NCI-H2171 (cell line): ENCODE measurements around the gene LSM6.

Source experiments
- DNase-seq: peaks from one replicate; lab custom pipeline; 2025; lab: John Stamatoyannopoulos, UW

LSM6 gene

GRCh38 chr4:146175541-146176453 is at the start of gene LSM6:
Gene LSM6 (plus strand): TSS chr4:146175718. CDS start chr4:146182922, 7,204 bp downstream.
- peak; percentile 52 for DNase-seq

- DNase-seq = no peak
Measured at GRCh38 chr4:146132445-146132844, 43.1 kb upstream of the LSM6 start.

- peak; percentile 23 for DNase-seq
Measured at GRCh38 chr4:146134761-146135445, 40.6 kb upstream of the LSM6 start.

- no peak for DNase-seq
Measured at GRCh38 chr4:146135941-146136340, 39.6 kb upstream of the LSM6 start.

- DNase-seq = no peak
Measured at GRCh38 chr4:146142768-146143167, 32.8 kb upstream of the LSM6 start.

- no peak for DNase-seq
Measured at GRCh38 chr4:146143888-146144287, 31.6 kb upstream of the LSM6 start.

GRCh38 chr4:146146918-146147317 is 28.6 kb upstream of the LSM6 start:
- no peak for DNase-seq

- no peak for DNase-seq
Measured at GRCh38 chr4:146148021-146148420, 27.5 kb upstream of the LSM6 start.

GRCh38 chr4:146154057-146154456 is 21.5 kb upstream of the LSM6 start:
- no peak for DNase-seq

GRCh38 chr4:146155152-146155724 is 20.3 kb upstream of the LSM6 start:
- DNase-seq = no peak

- DNase-seq = no peak
Measured at GRCh38 chr4:146158036-146158745, 17.3 kb upstream of the LSM6 start.

GRCh38 chr4:146159384-146160058 is 16.0 kb upstream of the LSM6 start:
- no peak for DNase-seq

- no peak for DNase-seq
Measured at GRCh38 chr4:146161243-146161642, 14.3 kb upstream of the LSM6 start.

- DNase-seq = no peak
Measured at GRCh38 chr4:146165221-146165620, 10.3 kb upstream of the LSM6 start.

GRCh38 chr4:146165840-146166239 is 9.7 kb upstream of the LSM6 start:
- no peak for DNase-seq

- DNase-seq = no peak
Measured at GRCh38 chr4:146170149-146170548, 5.4 kb upstream of the LSM6 start.

GRCh38 chr4:146176891-146177290 is 1.4 kb downstream of the LSM6 start:
- DNase-seq = no peak

GRCh38 chr4:146178126-146178525 is 2.6 kb downstream of the LSM6 start:
- no peak for DNase-seq

- no peak for DNase-seq
Measured at GRCh38 chr4:146179784-146180370, 4.4 kb downstream of the LSM6 start.

GRCh38 chr4:146182443-146182842 is 6.9 kb downstream of the LSM6 start:
- no peak for DNase-seq

GRCh38 chr4:146183209-146183608 is 7.7 kb downstream of the LSM6 start:
- peak; percentile 41 for DNase-seq
